Heart left ventricle (tissue), 16 donors: ENCODE results near the gene MYMX. TPM values are rescaled to one million over a fixed set of nuclear protein-coding genes. Genes with fewer than 3 reads are reported as not detected.

ENCODE experiments used
- ATAC-seq, 4 donors: fragments of 200-7000 bp; cut with Tn5 transposase; one replicate each; pipeline ENCODE4 v1.9.1; 2020 to 2022; ENCODE audit warnings: moderate library complexity in 4 of 4, mild to moderate bottlenecking in 3 of 4, moderate number of reproducible peaks in 1 of 4
- DNase-seq, 5 donors: peaks; one replicate each; pipeline ENCODE4 v3.0.0-alpha.2; 2020
- H3K27ac ChIP-seq, 12 donors: fragments of 200-600 bp; sonication (generic) in 4 of 12; one replicate each; pipeline versions ENCODE4 v1.5.0 to v1.8.0; 2016 to 2022; ENCODE audit warnings: mild to moderate bottlenecking in 2 of 12
- H3K27me3 ChIP-seq, 9 donors: fragments of 200-600 bp; sonication (generic) in 2 of 9; one replicate each; pipeline versions ENCODE4 v1.5.1 to v1.8.0; 2016 to 2022; ENCODE audit warnings: mild to moderate bottlenecking in 3 of 9
- H3K36me3 ChIP-seq, 9 donors: fragments of 200-600 bp; sonication (generic) in 2 of 9; one replicate each; pipeline versions ENCODE4 v1.5.0 to v1.8.0; 2018 to 2022; ENCODE audit warnings: mild to moderate bottlenecking in 2 of 9
- H3K4me1 ChIP-seq, 12 donors: fragments of 200-600 bp; sonication (generic) in 4 of 12; one replicate each; pipeline versions ENCODE4 v1.5.0 to v1.8.0; 2016 to 2022; ENCODE audit warnings: mild to moderate bottlenecking in 3 of 12
- H3K4me3 ChIP-seq, 12 donors: fragments of 200-600 bp; sonication (generic) in 4 of 12; one replicate each; pipeline versions ENCODE4 v1.5.0 to v1.8.0; 2017 to 2022; ENCODE audit warnings: mild to moderate bottlenecking in 9 of 12, moderate library complexity in 4 of 12
- H3K9me3 ChIP-seq, 12 donors: fragments of 200-600 bp; sonication (generic) in 4 of 12; one replicate each; pipeline versions ENCODE4 v1.5.0 to v1.8.0; 2016 to 2022; ENCODE audit warnings: mild to moderate bottlenecking in 1 of 12
- POLR2A ChIP-seq, 2 donors: fragments of 450-650 bp; IDR thresholded peaks; one replicate each; pipeline ENCODE4 v1.6.1; 2017; ENCODE audit warnings: antibody characterized with exemption in 2 of 2, mild to moderate bottlenecking in 2 of 2, moderate library complexity in 2 of 2
- WGBS, 4 donors: extraction: QIAGEN DNeasy Blood & Tissue Kit in 2 of 4; methylation state at CpG; one replicate each; pipeline versions ENCODE4 v1.1.5 to v1.1.7; 2013 to 2018; 5-methylcytosine and 5-hydroxymethylcytosine counted together
- intact Hi-C, 10 donors: fragments of 100-400 bp; cut with DNase I; formaldehyde crosslinking; loops; one replicate each; pipeline versions ENCODE4 v1.11.1 to v1.14.2; 2022
- polyA plus RNA-seq, 2 donors: library from polyadenylated mRNA; stranded (reverse); fragments of 200-250 nt; gene quantifications; one replicate each; pipeline ENCODE4 v1.2.3, GENCODE V29; 2013
- total RNA-seq, 9 donors: library from RNA; depleted of rRNA in 2 of 9; stranded (reverse); fragments of >200 nt in 2 of 9; fragmentation: NEBNext Ultra II Directional in 3 of 9; extraction: Animal tissue kit (Norgen Biotek cat#: 25700) in 3 of 9; gene quantifications; one replicate each; pipeline versions ENCODE4 v1.1.0 to v1.2.4, GENCODE V29; 2016 to 2023
- TF ChIP-seq, protein P1 (sequence below), 12 donors: fragments of 200-600 bp; sonication (generic) in 4 of 12; IDR thresholded peaks; one replicate each; pipeline versions ENCODE4 v1.5.0 to v1.8.0; 2018 to 2022; ENCODE audit warnings: antibody characterized with exemption in 12 of 12, mild to moderate bottlenecking in 5 of 12
- donor health status: ischemic (EF 13 %, LVEDD 7.1; RV severe dilation, severe dysfunction).
- donor health status: healthy with polysubstance abuse.
- donor health status: DM: no; HTN: yes; CAD: no.
- donor health status: DM: no; HTN: no; CAD: no.
- donor health status: ischemic (EF 25% LVEDD 6.9; RV normal size, moderate dysfunction).
- donor health status: ischemic (EF 25% LVEDD 5.7; RV mildly dilated, moderate dysfunction).
- donor health status: healthy.
- donor health status: DM: yes; HTN: yes; CAD: no.
- donor health status: ischemic (EF 35%, LVEDD 5.7; RV mildly dilated, moderate dysfunction).
- donor health status: nonischemic (EF 11% LVEDD 7.7; RV severe dilation, severe dysfunction).
- donor health status: DM: yes; HTN: yes; CAD: no.
- donor health status: PGD.
- donor health status: ischemic (EF 29% LVEDD 5.4; RV normal size, mild dysfunction).
- donor health status: nonischemic (EF 23%, LVEDD 6.1; RV moderate dilation, normal function).

MYMX gene
- total and polyA plus RNA-seq, 11 donors: 0.31 to 0.96 (median 0.60) TPM; not detected in 4

DNA sequence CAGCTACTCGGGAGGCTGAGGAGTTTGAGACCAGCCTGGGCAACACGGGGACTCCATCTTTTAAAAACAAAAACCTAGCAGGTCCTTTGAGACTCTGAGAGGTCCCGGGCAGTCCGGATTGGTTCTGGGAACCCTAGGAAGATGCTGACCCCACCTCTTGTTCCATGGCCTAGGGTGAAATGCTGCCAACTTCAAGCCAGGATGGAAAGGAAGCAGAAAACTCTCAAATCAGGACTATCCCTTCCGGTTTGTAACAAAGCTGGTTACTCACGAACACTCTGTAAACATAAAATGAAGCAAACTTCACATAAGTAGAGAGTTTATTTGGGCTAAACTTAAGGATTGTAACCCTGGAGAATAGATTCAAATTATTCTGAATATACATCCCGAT is 30.1 kb upstream of the MYMX start:
- Histone ChIP-seq H3K36me3 (no peaks in the 10 kb centered on the region), H3K4me3 (no peak overlapping the region), H3K27ac (peak overlapping the region in 9 of 12 donors; percentile 10 to 57 (median 39)), H3K27me3 (no peaks in the 10 kb centered on the region), H3K4me1 (peaks cover 0 to 13% (median 5%) of the 10 kb centered on the region in 12 donors), H3K9me3 (no peaks in the 10 kb centered on the region)
- WGBS, 4 donors: 60 to 73% (median 68%) methylated on average over 7 of the region's 7 CpGs
- intact Hi-C loops: no loop called here
- no peak for TF ChIP-seq POLR2A (IDR thresholded peaks at IDR 0.05)
- TF ChIP-seq, protein P1, sequence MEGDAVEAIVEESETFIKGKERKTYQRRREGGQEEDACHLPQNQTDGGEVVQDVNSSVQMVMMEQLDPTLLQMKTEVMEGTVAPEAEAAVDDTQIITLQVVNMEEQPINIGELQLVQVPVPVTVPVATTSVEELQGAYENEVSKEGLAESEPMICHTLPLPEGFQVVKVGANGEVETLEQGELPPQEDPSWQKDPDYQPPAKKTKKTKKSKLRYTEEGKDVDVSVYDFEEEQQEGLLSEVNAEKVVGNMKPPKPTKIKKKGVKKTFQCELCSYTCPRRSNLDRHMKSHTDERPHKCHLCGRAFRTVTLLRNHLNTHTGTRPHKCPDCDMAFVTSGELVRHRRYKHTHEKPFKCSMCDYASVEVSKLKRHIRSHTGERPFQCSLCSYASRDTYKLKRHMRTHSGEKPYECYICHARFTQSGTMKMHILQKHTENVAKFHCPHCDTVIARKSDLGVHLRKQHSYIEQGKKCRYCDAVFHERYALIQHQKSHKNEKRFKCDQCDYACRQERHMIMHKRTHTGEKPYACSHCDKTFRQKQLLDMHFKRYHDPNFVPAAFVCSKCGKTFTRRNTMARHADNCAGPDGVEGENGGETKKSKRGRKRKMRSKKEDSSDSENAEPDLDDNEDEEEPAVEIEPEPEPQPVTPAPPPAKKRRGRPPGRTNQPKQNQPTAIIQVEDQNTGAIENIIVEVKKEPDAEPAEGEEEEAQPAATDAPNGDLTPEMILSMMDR (IDR thresholded peaks at IDR 0.05): no peak
- peak in 3 of 4 donors; percentile 39 to 76 (median 66) for ATAC-seq
- DNase-seq: no peak

DNA sequence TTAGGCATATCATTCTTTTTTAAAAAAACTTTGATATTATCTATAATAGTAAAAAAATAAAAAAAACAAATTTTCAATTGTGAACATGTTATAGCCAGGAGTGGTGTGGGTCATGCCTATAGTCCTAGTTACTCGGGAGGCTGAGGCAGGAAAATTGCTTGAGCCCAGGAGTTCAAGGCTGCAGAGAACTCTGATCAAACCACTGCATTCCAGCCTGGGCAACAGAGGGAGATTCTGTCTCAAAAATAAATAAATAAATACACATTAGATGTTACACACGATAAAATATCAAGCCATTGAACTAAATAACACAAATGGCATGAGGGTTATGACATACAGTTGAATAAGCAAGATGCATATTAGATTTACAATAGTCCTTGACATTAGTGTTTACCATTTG is 27.9 kb upstream of the MYMX start:
- TF ChIP-seq, protein P1 (IDR thresholded peaks at IDR 0.05): no peak
- no peak for TF ChIP-seq POLR2A (IDR thresholded peaks at IDR 0.05)
- ATAC-seq (no peak), DNase-seq (no peak)
- Histone ChIP-seq H3K4me1 (peaks cover 0 to 24% (median 5%) of the 10 kb centered on the region in 12 donors), H3K27ac (no peak overlapping the region), H3K36me3 (no peaks in the 10 kb centered on the region), H3K27me3 (no peaks in the 10 kb centered on the region), H3K4me3 (no peak overlapping the region), H3K9me3 (no peaks in the 10 kb centered on the region)
- WGBS, 4 donors: 84 to 97% (median 86%) methylated on average over 2 of the region's 2 CpGs
- intact Hi-C loops: no loop called here

DNA sequence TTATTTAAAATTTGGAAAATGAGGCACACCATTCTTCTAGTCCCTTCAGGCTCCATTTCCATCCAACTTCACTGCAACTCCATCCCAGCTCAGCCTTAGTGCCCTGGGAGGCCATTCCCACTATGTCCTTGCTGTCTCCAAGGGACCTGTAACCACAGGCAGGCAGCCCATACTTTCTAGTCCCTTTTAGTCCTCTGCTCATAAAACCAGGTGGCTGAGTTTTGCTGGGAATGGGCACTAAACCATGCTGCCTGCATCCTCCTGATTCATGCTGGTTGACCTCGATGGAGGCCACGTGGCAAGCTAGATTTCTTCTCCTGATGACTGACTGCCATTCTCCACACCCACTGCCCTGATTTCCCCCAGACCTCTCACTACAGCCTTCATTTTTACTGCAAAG is 27.5 kb upstream of the MYMX start:
- no peak overlapping the region for H3K4me3 ChIP-seq
- TF ChIP-seq, protein P1 (IDR thresholded peaks at IDR 0.05): no peak
- no peak for TF ChIP-seq POLR2A (IDR thresholded peaks at IDR 0.05)
- intact Hi-C loops: no loop called here
- ATAC-seq (no peak), DNase-seq (no peak)
- H3K36me3 ChIP-seq: no peaks in the 10 kb centered on the region
- peaks cover 0 to 24% (median 5%) of the 10 kb centered on the region in 12 donors for H3K4me1 ChIP-seq
- no peak overlapping the region for H3K27ac ChIP-seq
- no peaks in the 10 kb centered on the region for H3K9me3 ChIP-seq
- H3K27me3 ChIP-seq: no peaks in the 10 kb centered on the region
- whole genome bisulfite sequencing, 4 donors: 75 to 89% (median 83%) methylated on average over 2 of the region's 2 CpGs

DNA sequence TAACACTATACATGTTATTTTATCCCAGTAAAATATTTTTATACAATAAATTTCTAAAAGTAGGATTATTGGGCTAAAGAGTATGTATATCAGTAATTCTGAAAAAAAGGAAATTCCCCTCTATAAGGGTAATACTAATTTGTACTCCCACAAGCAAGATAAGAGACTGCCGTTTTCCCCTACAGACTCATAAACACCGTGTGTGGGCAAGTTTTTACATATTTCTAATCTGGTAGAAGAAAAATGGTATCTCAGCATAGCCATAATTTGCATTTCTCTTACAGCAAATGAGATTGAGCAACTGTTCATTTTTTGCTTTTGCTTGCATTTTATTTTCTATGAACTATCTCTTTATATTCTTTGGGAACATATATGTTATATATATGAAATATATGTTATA is 26.0 kb upstream of the MYMX start:
- Histone ChIP-seq H3K9me3 (no peaks in the 10 kb centered on the region), H3K4me3 (no peak overlapping the region), H3K27me3 (no peaks in the 10 kb centered on the region), H3K27ac (no peak overlapping the region), H3K36me3 (no peaks in the 10 kb centered on the region), H3K4me1 (peaks cover 0 to 24% (median 4%) of the 10 kb centered on the region in 12 donors)
- 48 to 58% (median 57%) methylated on average over 2 of the region's 2 CpGs for WGBS, 4 donors
- no peak for TF ChIP-seq POLR2A (IDR thresholded peaks at IDR 0.05)
- TF ChIP-seq, protein P1 (IDR thresholded peaks at IDR 0.05): no peak
- ATAC-seq: no peak
- DNase-seq: no peak
- intact Hi-C loops: no loop called here
